ENCODE measurements around the gene PNMT. TPM values are rescaled to one million over a fixed set of nuclear protein-coding genes. Genes with fewer than 3 reads are reported as not detected.

PNMT gene
- total RNA-seq, 6 experiments from 2014 or later: 0.26 TPM; not detected in 5

DNA sequence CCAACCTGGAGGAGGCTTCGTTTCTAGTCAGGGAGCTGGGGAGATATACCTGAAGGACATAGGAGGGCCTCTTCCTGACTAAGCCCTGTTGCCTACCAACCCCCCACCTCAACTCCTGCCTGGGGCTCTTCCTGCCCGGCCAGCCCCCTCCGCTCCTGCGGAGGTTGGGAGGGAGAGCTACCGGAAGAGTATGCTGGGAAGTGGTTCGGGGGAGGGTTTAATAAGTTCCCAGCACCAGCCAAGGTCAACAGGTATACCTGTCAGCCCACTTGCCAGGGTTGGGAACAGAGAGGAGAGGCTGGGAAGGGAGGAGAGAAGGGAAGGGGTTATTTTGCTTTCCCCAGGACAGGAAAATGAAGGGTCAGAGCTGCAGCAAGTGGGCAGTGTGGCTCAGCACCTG is 36.9 kb upstream of the PNMT start:
- Mint-ChIP-seq H3K27ac (no peak overlapping the region), H3K4me3 (no peak overlapping the region), H3K27me3 (ENCODE audit: insufficient read depth) (peaks cover 27% of the 10 kb centered on the region), H3K9me3 (no peaks in the 10 kb centered on the region), H3K4me1 (ENCODE audit: low read depth) (peaks cover 3% of the 10 kb centered on the region; the same call in 1 of the 2 replicates), H3K36me3 (ENCODE audit: low read depth) (no peaks in the 10 kb centered on the region)
- no peak for DNase-seq
- TF ChIP-seq, protein P1, sequence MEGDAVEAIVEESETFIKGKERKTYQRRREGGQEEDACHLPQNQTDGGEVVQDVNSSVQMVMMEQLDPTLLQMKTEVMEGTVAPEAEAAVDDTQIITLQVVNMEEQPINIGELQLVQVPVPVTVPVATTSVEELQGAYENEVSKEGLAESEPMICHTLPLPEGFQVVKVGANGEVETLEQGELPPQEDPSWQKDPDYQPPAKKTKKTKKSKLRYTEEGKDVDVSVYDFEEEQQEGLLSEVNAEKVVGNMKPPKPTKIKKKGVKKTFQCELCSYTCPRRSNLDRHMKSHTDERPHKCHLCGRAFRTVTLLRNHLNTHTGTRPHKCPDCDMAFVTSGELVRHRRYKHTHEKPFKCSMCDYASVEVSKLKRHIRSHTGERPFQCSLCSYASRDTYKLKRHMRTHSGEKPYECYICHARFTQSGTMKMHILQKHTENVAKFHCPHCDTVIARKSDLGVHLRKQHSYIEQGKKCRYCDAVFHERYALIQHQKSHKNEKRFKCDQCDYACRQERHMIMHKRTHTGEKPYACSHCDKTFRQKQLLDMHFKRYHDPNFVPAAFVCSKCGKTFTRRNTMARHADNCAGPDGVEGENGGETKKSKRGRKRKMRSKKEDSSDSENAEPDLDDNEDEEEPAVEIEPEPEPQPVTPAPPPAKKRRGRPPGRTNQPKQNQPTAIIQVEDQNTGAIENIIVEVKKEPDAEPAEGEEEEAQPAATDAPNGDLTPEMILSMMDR (IDR thresholded peaks at IDR 0.05): no peak

DNA sequence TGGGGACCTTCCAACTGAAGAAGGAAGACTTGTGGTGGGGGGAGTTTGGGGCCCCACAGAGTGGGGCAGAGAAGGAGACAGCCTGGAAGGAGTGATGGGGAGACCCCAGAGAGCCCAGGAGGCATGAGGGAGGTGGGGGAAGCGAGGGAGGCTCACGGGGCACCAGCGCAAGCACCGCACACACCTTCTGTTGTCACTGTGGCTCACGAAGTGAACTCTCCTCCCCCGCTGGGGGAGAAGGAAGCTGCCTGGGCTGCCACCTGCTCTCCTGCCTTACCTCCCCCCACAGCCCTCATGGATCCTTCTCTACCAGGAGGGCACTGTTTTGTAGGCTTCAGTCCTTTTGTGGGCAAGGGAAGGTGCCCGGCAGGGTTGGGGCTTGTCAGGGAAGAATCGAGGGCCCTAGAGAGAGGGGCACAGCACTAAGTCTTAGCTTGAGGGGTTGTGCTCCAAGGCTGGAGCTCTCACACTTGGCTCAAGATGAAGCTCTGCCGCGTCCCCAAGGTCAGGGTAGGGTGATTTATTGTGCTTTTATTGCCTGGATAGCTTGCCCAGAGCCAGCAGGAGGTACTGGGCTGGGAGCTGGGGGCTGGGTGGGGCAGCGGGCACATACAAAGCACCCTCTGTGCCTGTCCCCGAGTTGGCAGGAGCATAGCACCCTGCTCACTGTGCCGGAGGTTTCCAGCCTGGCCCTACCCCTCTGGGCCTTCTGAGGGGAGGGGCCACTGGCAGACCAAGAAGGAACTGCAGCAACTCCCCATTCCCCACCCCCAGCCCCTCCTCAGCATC is 35.9 kb upstream of the PNMT start:
- H3K27me3 Mint-ChIP-seq (ENCODE audit: insufficient read depth): peaks cover 25% of the 10 kb centered on the region
- H3K36me3 Mint-ChIP-seq (ENCODE audit: low read depth): no peaks in the 10 kb centered on the region
- peaks cover 5% of the 10 kb centered on the region; the same call in 1 of the 2 replicates for H3K4me1 Mint-ChIP-seq (ENCODE audit: low read depth)
- TF ChIP-seq, protein P1 (IDR thresholded peaks at IDR 0.05): no peak
- H3K27ac Mint-ChIP-seq: no peak overlapping the region
- no peaks in the 10 kb centered on the region for H3K9me3 Mint-ChIP-seq
- no peak for DNase-seq
- H3K4me3 Mint-ChIP-seq: no peak overlapping the region

DNA sequence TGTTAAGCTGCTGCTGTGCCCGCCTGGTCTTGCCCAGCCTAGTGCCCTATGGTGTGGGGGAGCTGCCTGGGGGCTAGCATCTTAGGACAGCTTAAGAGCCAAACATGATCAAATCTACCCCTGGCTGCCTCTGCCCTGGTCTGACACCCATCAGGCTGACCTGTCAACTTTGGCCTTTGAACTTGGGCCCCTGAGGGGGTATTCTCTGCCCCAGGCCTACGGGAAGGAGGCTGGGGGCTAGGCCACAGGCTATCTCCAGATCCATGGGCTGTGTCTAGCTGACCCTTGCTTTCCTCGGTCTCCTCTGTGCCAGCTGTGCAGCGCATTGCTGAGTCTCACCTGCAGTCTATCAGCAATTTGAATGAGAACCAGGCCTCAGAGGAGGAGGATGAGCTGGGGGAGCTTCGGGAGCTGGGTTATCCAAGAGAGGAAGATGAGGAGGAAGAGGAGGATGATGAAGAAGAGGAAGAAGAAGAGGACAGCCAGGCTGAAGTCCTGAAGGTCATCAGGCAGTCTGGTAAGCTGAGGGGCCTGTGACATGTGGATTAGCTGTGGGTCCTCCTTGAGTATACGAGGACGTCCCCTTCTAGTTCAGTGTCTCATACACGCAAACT is 34.6 kb upstream of the PNMT start:
- TF ChIP-seq, protein P1 (IDR thresholded peaks at IDR 0.05): no peak
- Mint-ChIP-seq H3K9me3 (no peaks in the 10 kb centered on the region), H3K36me3 (ENCODE audit: low read depth) (no peaks in the 10 kb centered on the region), H3K4me1 (ENCODE audit: low read depth) (peaks cover 18% of the 10 kb centered on the region), H3K4me3 (no peak overlapping the region), H3K27ac (no peak overlapping the region), H3K27me3 (ENCODE audit: insufficient read depth) (peaks cover 19% of the 10 kb centered on the region)
- no peak for DNase-seq

DNA sequence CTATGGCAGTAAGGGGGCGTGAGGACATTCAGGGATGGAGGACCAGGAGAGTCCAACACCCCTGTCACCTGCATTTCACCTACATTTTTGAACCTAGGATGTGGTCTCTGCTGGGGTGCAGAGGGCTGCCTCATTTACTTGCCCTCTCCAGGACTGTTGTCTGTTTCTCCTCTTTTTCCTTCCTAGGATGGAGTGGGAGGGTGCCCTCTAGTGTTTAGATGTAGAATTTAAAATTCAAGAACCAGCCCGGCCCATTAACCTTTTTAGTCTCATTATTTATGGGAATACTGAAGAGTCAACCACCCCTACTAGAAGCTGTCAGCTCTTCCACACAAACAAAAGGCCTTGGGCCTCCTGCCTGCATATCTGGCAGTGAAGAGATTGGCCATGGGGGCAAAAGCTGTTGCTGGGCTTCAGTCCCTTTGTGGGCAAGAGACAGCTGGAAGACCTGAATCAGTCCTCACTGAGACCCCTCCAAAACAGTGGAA is 33.8 kb upstream of the PNMT start:
- Mint-ChIP-seq H3K27ac (no peak overlapping the region), H3K4me1 (ENCODE audit: low read depth) (peaks cover 26% of the 10 kb centered on the region), H3K27me3 (ENCODE audit: insufficient read depth) (peaks cover 16% of the 10 kb centered on the region), H3K4me3 (no peak overlapping the region), H3K36me3 (ENCODE audit: low read depth) (no peaks in the 10 kb centered on the region), H3K9me3 (no peaks in the 10 kb centered on the region)
- peak; percentile 37 for DNase-seq
- TF ChIP-seq, protein P1 (IDR thresholded peaks at IDR 0.05): peak; percentile 88

DNA sequence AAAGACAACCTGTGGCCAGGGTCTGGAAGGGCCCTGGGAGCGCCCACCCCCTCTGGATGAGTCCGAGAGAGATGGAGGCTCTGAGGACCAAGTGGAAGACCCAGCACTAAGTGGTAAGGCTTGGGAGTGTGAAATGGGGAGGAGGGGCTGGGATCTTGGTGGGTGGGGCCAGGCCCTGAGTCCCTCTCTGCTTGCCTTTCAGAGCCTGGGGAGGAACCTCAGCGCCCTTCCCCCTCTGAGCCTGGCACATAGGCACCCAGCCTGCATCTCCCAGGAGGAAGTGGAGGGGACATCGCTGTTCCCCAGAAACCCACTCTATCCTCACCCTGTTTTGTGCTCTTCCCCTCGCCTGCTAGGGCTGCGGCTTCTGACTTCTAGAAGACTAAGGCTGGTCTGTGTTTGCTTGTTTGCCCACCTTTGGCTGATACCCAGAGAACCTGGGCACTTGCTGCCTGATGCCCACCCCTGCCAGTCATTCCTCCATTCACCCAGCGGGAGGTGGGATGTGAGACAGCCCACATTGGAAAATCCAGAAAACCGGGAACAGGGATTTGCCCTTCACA is 32.6 kb upstream of the PNMT start:
- DNase-seq: no peak
- H3K9me3 Mint-ChIP-seq: no peaks in the 10 kb centered on the region
- H3K4me1 Mint-ChIP-seq (ENCODE audit: low read depth): peaks cover 27% of the 10 kb centered on the region
- TF ChIP-seq, protein P1 (IDR thresholded peaks at IDR 0.05): no peak
- H3K4me3 Mint-ChIP-seq: no peak overlapping the region
- H3K36me3 Mint-ChIP-seq (ENCODE audit: low read depth): no peaks in the 10 kb centered on the region
- H3K27me3 Mint-ChIP-seq (ENCODE audit: insufficient read depth): peaks cover 11% of the 10 kb centered on the region
- no peak overlapping the region; the same call in 1 of the 2 replicates for H3K27ac Mint-ChIP-seq
